Transverse colon (tissue), 4 donors: ENCODE results near the gene PKDCC. TPM values are rescaled to one million over a fixed set of nuclear protein-coding genes. Genes with fewer than 3 reads are reported as not detected.
A peak's percentile ranks its signal among the peaks of the same experiment; 100 is the strongest.

Experiments used
- DNase-seq: peaks from one replicate; pipeline ENCODE4 v3.0.0-alpha.2; 2019
- H3K27ac ChIP-seq, 4 donors: fragments of 200-600 bp; sonication (generic); 2 replicates each; pipeline ENCODE4 v1.5.1; 2016 to 2018; ENCODE audit warnings: inconsistent platforms in 4 of 4
- H3K27me3 ChIP-seq: fragments of 200-600 bp; sonication (generic); 2 replicates; pipeline ENCODE4 v1.5.1; 2017; ENCODE audit warnings: inconsistent platforms
- H3K36me3 ChIP-seq, 4 donors: fragments of 200-600 bp; sonication (generic); 2 replicates each; pipeline ENCODE4 v1.5.1; 2017 to 2019; ENCODE audit warnings: inconsistent platforms in 4 of 4
- H3K4me1 ChIP-seq, 4 donors: fragments of 200-600 bp; sonication (generic); 2 replicates each; pipeline ENCODE4 v1.5.1; 2017 to 2020; ENCODE audit warnings: inconsistent platforms in 4 of 4
- H3K4me3 ChIP-seq, 4 donors: fragments of 200-600 bp; sonication (generic); 1 replicate in 1 of 4; 2 replicates in 3 of 4; pipeline versions ENCODE4 v1.5.1 to v1.6.1; 2017 to 2019; ENCODE audit warnings: inconsistent platforms in 4 of 4
- H3K9me3 ChIP-seq, 2 donors: fragments of 200-600 bp; sonication (generic); 2 replicates each; pipeline ENCODE4 v1.5.1; 2017 to 2019; ENCODE audit warnings: inconsistent platforms in 2 of 2
- EP300 ChIP-seq: sonication (generic); formaldehyde crosslinking; IDR thresholded peaks from one replicate; pipeline ENCODE4 v1.6.1; 2017; ENCODE audit warnings: antibody characterized with exemption, low read depth
- POLR2A ChIP-seq: fragments of 450-650 bp; IDR thresholded peaks from one replicate; pipeline ENCODE4 v1.6.1; 2016; ENCODE audit warnings: antibody characterized with exemption, mild to moderate bottlenecking, moderate library complexity
- POLR2AphosphoS5 ChIP-seq, 3 donors: sonication (generic); formaldehyde crosslinking; IDR thresholded peaks; one replicate each; pipeline ENCODE4 v1.6.1; 2016; ENCODE audit warnings: antibody characterized with exemption in 3 of 3
- WGBS, 2 donors: methylation state at CpG; one replicate each; pipeline ENCODE4 v1.1.5; 2018; ENCODE audit warnings: low coverage in 1 of 2; 5-methylcytosine and 5-hydroxymethylcytosine counted together
- in situ Hi-C, 4 donors: fragments of 200-750 bp; cut with MboI; loops; one replicate each; pipeline versions ENCODE4 v1.15.0 to v1.15.1; 2017; ENCODE audit warnings: low sequenced_read_pairs in 3 of 4, low pct_ligation_motif_present in 1 of 4, low pct_unique_long_range_greater_than_20kb in 1 of 4
- intact Hi-C: fragments of 100-400 bp; cut with DNase I; formaldehyde crosslinking; loops from one replicate; pipeline ENCODE4 v1.15.1; 2023; ENCODE audit warnings: low total_unique reads
- total RNA-seq, 4 donors: library from RNA; depleted of rRNA; stranded (reverse); fragments of >200 nt; gene quantifications; one replicate each; pipeline ENCODE4 v1.1.0, GENCODE V29; 2016
- TF ChIP-seq, protein P1 (sequence below), 5 experiments: fragments of 200-600 bp in 3 of 5; fragments of 450-650 bp in 2 of 5; sonication (generic) in 3 of 5; IDR thresholded peaks; 1 replicate in 2 of 5; 2 replicates in 3 of 5; pipeline ENCODE4 v1.5.1; 2016 to 2017; ENCODE audit warnings: antibody characterized with exemption in 5 of 5, inconsistent platforms in 3 of 5, mild to moderate bottlenecking in 2 of 5, moderate library complexity in 1 of 5

The PKDCC gene
- total RNA-seq, 4 donors from 2014 or later, result 60.6 to 108 (median 74.6) TPM

GRCh38 chr2:42102591-42103450, 55.0 kb downstream of the PKDCC start:
- no peaks in the 10 kb centered on the region for H3K36me3 ChIP-seq
- H3K4me3 ChIP-seq, result peak overlapping the region in 3 of 4 donors; percentile 38 to 52 (median 48)
- intact Hi-C loops, result no loop called here
- peak overlapping the region; percentile 80 to 87 (median 82) for H3K27ac ChIP-seq
- peak; percentile 61 for DNase-seq
- H3K9me3 ChIP-seq, result no peaks in the 10 kb centered on the region
- TF ChIP-seq EP300 (no peak), POLR2AphosphoS5 (IDR thresholded peaks at IDR 0.05) (no peak), POLR2A (no peak)
- TF ChIP-seq, protein P1, sequence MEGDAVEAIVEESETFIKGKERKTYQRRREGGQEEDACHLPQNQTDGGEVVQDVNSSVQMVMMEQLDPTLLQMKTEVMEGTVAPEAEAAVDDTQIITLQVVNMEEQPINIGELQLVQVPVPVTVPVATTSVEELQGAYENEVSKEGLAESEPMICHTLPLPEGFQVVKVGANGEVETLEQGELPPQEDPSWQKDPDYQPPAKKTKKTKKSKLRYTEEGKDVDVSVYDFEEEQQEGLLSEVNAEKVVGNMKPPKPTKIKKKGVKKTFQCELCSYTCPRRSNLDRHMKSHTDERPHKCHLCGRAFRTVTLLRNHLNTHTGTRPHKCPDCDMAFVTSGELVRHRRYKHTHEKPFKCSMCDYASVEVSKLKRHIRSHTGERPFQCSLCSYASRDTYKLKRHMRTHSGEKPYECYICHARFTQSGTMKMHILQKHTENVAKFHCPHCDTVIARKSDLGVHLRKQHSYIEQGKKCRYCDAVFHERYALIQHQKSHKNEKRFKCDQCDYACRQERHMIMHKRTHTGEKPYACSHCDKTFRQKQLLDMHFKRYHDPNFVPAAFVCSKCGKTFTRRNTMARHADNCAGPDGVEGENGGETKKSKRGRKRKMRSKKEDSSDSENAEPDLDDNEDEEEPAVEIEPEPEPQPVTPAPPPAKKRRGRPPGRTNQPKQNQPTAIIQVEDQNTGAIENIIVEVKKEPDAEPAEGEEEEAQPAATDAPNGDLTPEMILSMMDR (IDR thresholded peaks at IDR 0.05), result no peak
- peaks cover 0 to 33% (median 9%) of the 10 kb centered on the region in 4 donors for H3K4me1 ChIP-seq
- in situ Hi-C loops, result loop anchor here in 1 of 4 donors (25.0 kb wide), 1 partner anchor 234 kb away; no protein-coding TSS in a partner anchor
- H3K27me3 ChIP-seq, result no peaks in the 10 kb centered on the region
- 72 to 95% methylated on average over 8 to 25 of the region's 25 CpGs for WGBS, 2 donors

DNA sequence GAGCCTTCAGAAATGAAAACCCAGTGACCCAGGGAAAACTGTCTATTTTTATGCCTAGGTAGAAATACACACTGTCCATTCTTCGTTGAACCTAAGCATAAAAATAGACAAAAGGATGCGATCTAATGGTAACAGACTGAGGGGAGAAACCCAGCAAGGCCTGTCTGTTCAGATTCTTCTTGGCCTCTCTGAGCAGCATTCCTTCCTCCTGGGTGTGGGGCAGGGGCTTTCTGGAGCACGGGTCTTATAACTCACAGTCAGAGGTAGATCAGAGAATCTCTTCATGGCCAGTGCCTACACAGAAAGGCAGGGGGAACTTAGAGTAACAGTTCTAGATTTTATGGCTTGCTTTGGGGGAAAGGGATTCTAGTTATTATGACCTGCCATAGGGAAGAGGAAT, 56.0 kb downstream of the PKDCC start:
- in situ Hi-C loops, result loop anchor here in 1 of 4 donors (25.0 kb wide), 1 partner anchor 233 kb away; no protein-coding TSS in a partner anchor

GRCh38 chr2:42104621-42105020, 56.8 kb downstream of the PKDCC start:
- intact Hi-C loops, result no loop called here
- 77 to 89% methylated on average over 3 to 5 of the region's 5 CpGs for WGBS, 2 donors
- in situ Hi-C loops, result loop anchor here in 1 of 4 donors (25.0 kb wide), 1 partner anchor 233 kb away; no protein-coding TSS in a partner anchor
- Histone ChIP-seq H3K27ac (peak overlapping the region; percentile 55 to 74 (median 65)), H3K27me3 (no peaks in the 10 kb centered on the region), H3K9me3 (no peaks in the 10 kb centered on the region), H3K4me3 (no peak overlapping the region), H3K36me3 (no peaks in the 10 kb centered on the region), H3K4me1 (peaks cover 0 to 26% (median 9%) of the 10 kb centered on the region in 4 donors)
- no peak for DNase-seq
- no peak for TF ChIP-seq POLR2A
- TF ChIP-seq, protein P1 (IDR thresholded peaks at IDR 0.05), result no peak
- TF ChIP-seq EP300, result no peak
- TF ChIP-seq POLR2AphosphoS5 (IDR thresholded peaks at IDR 0.05), result no peak

More for the DNA sequence above, 56.0 kb downstream of the PKDCC start:
- DNase-seq, result no peak
- peaks cover 0 to 31% (median 9%) of the 10 kb centered on the region in 4 donors for H3K4me1 ChIP-seq
- H3K27me3 ChIP-seq, result no peaks in the 10 kb centered on the region
- H3K27ac ChIP-seq, result peak overlapping the region in 2 of 4 donors; percentile 80
- WGBS, 2 donors, result 60 to 64% methylated on average over 3 of the region's 3 CpGs
- TF ChIP-seq EP300 (no peak), POLR2A (no peak), POLR2AphosphoS5 (IDR thresholded peaks at IDR 0.05) (no peak)
- TF ChIP-seq, protein P1 (IDR thresholded peaks at IDR 0.05), result no peak
- H3K36me3 ChIP-seq, result no peaks in the 10 kb centered on the region
- intact Hi-C loops, result no loop called here
- no peak overlapping the region for H3K4me3 ChIP-seq
- no peaks in the 10 kb centered on the region for H3K9me3 ChIP-seq
